GM12801 (cell line): Measurements from ENCODE around the gene HIP1.

Source experiments
- TF ChIP-seq, protein P1 (sequence below): IDR thresholded peaks from one replicate; pipeline ENCODE4 v1.5.1; 2011; ENCODE audit warnings: control low read depth; ENCODE audit not compliant: insufficient read length; ENCODE audit errors: extremely low read depth

HIP1 gene

DNA sequence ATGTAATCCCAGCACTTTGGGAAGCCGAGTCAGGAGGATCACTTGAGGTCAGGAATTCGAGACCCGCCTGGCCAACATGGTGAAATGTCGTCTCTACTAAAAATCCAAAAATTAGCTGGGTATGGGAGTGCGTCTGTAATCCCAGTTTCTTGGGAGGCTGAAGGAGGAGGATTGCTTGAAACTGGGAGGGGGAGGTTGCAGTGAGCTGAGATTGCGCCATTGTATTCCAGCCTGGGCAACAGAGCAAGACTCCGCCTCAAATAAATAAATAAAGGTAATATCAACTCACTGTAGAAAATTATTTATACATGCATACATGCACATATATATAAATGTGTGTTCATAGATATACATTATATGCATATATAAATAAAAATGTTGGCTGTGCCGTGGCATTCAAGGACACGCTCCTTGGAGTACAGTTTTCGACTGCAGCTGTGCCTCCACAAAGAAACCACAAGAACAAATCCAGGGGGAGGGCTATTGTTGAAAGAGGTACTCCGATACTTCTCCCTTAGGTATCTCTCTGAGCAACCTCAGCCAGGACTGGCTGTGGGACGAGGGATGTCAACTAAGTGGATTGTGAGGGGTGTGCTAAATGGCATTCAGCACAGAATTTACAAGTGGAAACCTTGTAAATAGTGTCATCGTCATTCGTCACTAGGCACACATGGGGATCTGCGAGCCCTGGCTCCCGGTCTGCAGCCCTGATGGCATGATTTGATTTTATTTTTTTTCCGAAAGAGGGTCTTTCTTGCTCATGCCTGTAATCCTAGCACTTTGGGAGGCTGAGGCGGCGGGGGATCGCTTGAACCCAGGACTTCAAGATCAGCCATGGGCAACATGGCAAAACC lies 49.3 kb downstream of the HIP1 start:
- TF ChIP-seq, protein P1, sequence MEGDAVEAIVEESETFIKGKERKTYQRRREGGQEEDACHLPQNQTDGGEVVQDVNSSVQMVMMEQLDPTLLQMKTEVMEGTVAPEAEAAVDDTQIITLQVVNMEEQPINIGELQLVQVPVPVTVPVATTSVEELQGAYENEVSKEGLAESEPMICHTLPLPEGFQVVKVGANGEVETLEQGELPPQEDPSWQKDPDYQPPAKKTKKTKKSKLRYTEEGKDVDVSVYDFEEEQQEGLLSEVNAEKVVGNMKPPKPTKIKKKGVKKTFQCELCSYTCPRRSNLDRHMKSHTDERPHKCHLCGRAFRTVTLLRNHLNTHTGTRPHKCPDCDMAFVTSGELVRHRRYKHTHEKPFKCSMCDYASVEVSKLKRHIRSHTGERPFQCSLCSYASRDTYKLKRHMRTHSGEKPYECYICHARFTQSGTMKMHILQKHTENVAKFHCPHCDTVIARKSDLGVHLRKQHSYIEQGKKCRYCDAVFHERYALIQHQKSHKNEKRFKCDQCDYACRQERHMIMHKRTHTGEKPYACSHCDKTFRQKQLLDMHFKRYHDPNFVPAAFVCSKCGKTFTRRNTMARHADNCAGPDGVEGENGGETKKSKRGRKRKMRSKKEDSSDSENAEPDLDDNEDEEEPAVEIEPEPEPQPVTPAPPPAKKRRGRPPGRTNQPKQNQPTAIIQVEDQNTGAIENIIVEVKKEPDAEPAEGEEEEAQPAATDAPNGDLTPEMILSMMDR: no peak

DNA sequence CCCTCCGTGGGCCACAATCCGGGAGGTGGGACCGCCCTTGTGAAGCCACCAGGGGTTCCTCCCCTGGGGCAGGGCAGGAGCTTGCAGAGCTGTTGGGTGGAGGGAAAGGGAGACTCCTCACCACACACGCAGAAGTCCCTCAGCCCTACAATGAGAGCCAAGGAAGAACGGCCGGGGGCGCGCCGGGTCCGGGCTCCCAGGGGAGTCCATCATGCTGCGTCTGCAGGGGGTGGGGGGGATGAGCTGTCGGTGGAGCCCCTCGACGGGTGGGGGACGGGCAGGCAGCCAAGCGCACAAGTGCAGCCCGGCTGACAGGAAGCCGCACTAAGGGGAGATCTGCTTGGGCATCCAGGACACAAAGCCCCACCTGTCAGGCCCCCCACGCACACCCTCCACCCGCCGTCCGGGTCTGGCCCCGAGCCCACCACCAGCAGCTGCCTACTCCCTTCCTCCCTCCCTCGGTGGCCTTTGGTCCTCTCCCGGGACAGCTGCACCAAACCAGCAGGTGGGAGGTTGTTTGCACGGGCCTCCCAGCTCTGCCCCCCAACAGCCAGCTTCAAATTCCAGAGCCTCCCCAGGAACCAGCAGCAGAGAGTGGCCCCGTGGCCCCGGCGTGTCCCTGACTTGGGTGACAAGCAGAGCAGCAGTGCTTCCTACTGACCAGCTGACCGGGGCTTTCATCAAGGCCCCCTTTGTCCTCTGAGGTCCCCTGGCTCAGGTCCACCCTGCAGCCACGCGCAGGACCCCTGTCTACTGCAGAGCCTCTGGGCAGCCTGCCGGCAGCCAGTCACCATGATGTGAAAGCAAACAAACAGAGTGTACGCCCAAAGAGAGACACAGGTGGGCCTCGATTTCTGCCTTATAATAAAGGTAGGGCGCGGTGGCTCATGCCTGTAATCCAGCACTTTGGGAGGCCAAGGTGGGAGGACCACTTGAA lies 50.3 kb downstream of the HIP1 start:
- TF ChIP-seq, protein P1: no peak

DNA sequence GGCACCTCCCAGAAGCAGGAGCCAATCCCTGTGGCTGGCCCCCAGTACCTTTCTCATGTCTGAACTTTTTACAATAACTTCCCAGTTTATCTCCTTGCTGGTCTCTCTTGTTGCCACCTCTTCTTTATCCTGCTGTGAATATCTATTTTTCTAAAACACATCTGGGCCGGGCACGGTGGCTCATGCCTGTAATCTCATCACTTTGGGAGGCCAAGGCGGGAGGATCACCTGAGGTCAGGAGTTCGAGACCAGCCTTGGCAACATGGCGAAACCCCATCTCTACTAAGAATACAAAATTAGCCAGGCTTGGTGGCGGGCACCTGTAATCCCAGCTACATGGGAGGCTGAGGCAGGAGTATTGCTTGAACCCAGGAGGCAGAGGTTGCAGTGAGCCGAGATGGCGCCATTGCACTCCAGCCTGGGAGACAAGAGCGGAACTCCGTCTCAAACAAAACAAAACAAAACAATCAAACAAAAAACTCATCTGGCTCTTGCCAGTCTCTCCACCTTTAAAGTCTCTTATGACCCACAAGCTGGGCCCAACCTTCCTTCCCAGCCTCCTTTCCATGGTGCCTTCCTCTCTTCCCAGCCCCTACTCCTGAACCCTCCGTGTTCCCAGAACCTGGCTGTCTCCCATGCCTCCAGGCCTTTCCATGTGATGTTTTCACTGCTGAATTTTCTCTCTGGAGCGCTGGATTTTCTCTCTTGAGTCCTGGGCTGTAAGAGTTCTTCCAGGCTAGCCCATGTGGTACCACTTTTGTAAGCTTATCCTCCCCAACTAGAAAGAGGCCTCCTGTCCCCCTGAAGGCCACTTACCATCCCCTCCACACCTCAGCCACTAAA lies 51.3 kb downstream of the HIP1 start:
- TF ChIP-seq, protein P1: no peak

DNA sequence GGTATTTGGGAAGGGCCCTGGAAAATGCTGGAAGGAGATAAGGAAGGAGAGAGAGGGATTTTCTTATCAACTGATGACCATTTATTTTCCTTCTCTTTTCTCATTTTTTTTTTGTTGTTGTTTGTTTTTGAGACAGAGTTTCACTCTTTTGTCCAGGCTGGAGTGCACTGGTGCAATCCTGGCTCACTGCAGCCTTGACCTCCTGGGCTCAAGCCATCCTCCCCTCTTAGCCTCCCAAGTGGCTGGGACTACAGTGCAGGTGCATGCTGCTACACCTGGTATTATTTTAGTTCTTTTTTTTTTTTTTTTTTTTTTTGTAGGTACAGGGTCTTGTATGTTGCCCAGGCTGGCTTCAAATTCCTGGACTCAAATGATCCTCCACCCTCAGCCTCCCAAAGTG lies 52.2 kb downstream of the HIP1 start:
- TF ChIP-seq, protein P1: no peak

DNA sequence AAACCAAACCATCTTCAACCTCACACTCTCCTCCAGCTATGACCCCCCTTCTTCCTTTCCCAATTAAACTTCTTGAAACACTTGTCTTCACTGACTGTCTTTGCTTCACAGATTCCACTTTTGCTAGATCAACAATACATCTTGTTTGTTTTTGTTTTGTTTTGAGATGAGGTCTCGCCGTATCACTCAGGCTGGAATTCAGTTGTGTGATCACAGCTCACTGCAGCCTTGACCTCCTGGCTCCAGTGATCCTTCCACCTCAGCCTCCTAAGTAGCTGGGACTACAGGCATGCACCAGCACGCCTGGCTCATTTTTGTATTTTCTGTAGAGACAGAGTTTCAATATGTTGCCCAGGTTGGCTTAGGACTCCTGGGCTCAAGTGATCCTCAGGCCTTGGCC lies 59.7 kb downstream of the HIP1 start:
- TF ChIP-seq, protein P1: no peak

DNA sequence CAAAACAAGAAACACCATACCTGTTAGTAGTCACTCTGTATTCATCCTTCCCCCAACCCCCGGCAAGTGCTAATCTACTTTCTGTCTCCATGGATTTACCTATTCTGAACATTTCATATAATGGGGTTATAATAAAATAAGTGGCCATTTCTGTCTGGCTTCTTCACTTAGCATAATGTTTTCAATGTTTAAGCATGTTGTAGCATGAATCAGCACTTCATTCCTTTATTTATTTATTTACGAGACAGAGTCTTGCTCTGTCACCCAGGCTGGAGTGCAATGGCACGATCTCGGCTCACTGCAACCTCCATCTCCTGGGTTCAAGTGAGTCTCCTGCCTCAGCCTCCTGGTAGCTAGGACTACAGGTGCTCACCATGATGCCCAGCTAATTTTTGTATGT lies 69.2 kb downstream of the HIP1 start:
- TF ChIP-seq, protein P1: no peak

DNA sequence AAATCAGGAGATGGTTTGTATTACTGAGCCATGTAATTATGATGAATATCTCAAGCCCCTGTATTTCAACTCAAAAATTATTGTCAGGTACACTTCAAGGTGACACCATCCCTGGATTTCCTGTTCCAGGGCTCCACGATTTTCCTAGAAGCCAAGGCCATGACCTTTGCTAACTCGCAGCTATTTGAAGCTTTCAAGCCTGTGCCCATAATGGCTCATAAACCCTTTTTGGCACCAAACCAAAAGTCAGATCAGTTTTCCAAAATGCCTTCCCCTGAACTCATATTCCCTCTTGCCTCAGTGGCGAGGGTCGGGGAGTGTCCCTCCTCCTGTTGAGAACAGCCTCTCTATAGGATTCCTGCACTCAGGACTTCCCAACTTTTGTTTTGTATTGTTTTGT lies 70.8 kb downstream of the HIP1 start:
- TF ChIP-seq, protein P1: no peak
